Superior temporal gyrus (tissue), 1 donor: ENCODE data around the gene COMMD1.
"Not testable (repeated sequence)": the region's sequence is repeated elsewhere in the genome, so short reads cannot be mapped to it uniquely, and the experiment has no call there.

Source experiments
- DNase-seq: peaks from one replicate; pipeline ENCODE4 v3.0.0-alpha.2; 2016; ENCODE audit errors: extremely low spot score

Gene COMMD1

DNA sequence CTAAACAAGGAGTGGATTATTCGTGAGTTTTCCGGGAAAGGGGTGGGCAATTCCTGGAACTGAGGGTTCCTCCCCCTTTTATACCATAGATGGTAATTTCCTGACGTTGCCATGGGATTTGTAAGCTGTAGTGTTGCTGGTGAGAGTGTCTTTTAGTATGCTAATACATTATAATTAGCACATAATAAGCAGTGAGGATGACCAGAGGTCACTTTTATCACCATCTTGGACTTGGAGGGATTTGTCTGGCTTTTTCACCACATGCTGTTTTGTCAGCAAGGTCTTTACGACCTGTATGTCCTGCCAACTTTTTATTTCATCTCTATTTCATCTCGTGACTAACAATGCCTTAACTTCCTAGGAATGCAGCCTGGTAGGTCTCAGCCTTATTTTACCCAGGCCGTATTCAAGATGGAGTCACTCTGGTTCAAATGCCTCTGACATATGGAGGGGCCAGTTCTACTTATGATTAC, 165.7 kb downstream of the COMMD1 start:
- no peak for DNase-seq

DNA sequence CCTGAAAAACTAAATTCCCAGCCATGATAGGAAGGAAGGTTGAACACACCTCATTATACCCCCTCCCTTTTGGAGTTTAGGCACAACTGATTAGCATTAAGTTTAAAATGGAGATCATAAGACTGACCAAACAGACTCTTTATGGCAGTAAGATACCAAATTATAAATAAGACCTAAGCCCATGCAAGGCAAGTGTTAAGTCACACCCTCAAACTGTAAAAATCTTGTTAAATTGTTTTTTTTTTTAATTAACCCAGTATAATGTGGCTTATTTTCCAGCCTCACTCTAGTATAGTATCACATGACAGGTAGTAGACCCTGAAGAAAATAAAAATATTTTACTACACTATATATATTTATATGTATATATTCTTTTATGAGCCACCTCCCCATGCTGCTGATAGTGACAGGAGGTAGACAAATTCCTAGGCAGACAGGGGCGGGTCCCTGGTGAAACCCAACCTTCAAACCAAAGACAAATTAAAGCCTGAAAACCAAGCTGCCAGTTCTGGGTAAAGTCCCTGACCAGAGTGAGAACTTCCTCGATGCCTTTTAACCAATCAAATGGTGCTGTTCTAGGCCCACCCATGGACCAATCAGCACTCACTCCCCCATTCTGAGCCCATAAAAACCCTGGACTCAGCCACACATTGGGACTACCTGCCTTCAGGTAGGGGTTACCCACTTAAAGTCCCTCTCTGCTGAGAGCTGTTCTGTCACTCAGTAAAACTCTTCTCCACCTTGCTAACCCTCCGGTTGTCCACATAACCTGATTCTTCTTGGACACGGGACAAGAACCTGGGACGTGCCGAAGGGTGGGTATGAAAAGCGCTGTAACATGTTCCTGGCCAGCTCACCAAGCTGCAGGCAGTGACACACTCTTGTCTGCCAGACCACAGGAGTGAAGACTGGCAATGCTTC, 166.5 kb downstream of the COMMD1 start:
- DNase-seq: no peak

DNA sequence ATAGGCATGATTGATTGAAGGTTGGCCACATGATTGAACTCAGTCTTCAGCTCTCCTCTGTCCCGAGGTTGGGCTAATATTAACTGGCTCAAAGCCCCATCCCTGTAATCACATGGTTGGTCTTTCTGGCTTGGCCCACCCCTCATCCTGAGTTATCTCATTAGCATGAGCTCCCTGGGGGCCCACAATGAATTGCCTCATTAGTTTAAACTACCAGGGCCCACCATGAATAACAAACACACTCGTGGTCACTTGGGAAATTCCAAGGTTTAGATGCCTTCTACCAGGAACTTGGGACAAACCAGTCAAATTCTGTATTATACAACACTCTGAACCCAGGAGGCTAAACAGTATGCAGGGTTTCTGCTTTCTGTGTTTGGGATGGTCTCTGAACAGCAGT, 168.8 kb downstream of the COMMD1 start:
- DNase-seq: no peak

DNA sequence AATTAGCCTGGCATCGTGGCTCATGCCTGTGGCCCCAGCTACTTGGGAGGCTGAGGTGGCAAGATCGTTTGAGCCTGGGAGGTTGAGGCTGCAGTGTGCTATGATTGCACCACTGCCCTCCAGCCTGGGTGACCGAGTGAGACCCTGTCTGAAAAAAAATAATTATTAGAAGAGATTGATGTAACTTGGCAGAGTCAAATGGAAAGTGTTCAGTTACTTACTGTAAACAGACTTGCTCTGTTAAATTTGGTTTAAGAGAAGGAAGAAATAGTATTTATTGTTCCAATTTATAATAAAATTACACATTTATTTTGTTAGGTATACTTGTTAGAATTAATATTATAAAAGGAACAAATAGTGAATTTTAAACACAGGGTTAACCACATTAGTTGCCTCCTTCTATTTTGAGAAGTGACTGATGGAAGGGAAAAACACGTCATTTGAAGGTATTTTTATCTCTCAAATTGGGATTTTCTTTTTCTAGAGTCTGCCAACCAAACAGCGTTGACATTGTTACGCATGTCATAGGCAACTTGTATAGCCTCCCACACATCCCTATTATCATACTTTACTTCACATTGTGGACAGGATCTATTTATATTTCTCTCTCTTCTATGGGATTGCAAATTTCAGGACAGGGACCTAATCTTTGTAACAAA, 171.6 kb downstream of the COMMD1 start:
- DNase-seq: no peak

DNA sequence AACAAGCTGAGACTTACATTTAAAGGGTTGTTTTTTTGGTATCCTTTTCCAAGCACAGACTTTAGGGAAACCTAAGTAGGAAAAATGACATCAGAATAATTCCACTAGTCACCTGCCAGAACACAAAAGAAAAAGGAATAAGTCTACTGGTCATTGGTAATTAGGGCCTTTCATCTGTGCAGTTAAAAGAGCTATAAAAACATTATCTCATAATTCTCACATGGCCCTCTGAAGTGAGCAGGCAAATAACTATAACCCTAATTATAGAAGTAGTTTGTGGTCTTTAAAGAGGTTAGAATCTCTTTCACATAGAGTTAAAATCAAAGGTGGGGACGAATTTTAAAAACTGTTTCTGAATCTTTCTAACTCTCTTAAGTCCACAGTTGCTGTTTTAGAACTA, 179.3 kb downstream of the COMMD1 start:
- no peak for DNase-seq

DNA sequence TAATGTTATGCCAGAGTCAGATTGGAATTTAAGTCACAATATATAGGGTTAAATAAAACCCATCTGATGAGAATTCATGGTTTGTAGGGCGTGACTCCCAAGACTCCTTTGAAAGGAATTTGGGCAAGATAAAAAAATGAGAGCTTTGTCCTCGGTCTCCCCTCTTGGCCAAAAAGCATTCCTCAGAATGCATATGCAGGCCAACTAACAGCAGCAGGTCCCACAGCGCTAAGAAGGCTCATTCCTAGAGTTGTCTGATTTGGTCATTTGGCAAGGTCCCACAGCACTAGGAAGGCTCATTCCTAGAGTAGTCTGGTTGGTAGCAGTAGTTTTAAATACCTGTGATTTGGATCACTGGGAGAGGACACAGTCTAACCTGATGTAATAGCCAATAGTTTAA, 184.2 kb downstream of the COMMD1 start:
- DNase-seq: no peak

DNA sequence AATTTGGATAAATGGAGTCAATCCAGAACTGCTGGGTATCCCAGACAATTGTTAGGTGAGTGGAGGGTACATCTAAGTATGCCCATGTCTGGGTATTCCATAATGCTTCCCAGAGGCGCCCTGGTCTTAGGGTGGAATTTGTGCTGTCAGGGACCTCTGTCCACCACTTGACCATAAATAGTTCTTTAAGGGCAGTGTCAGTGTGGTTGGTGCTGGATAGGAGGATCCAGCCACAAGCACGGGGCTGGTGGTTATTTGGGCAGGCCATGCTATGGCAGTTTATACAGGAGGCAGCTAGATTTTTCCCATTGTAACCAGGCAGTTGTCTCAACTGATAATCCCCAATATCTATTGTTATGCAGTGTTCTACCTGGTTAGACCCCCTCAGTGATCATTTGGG, 186.0 kb downstream of the COMMD1 start:
- no peak for DNase-seq

DNA sequence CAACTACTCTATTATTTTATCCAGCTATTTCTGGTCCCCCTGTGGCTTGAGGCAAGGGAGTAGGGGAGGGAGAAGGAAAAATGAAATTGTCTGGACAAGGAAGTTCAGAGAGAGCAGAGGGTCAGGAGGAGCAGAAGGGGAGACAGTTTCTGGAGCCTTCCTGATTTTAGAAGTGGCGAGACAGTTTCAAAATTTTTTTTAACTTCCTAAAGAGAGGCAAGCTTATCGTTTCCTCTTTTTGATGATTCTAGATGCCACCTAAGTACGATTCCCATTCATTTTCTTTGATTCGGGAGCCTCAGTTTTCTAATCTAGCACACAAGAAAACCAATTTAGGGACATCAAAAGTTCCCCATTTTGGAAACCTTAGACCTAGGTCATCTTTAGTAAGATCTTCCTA, 193.6 kb downstream of the COMMD1 start:
- DNase-seq: no peak

DNA sequence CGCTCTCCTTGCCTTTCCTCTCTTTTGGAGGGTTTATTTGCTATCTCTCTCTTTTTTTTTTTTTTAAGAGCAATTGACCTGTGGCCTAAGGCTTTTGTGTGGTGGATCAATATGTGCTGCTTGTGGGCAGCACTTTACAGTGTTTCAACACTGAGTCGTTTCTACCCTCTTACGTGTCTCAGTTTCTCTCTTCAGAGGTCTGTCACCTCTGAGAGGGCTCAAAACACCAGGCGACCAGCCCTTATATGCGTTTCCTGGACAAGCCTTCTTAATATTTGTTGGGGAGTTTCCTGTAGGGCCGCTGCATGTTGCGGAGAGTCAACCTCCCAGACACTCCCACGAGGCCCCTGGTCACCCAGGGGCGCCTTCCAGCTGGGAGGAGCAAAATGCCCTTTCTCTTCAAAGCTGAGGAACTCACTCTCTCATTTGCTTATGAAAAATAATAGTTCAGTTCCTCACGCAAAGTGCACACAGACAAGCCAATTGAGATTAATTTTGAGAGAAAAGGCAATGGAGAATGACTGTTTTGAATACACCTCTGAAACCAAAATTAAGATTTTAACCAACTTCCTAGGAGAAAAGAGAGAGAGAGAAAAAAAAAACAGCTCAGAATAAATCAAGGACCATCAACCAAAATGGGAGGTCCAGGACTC, 194.2 kb downstream of the COMMD1 start:
- DNase-seq: no peak

DNA sequence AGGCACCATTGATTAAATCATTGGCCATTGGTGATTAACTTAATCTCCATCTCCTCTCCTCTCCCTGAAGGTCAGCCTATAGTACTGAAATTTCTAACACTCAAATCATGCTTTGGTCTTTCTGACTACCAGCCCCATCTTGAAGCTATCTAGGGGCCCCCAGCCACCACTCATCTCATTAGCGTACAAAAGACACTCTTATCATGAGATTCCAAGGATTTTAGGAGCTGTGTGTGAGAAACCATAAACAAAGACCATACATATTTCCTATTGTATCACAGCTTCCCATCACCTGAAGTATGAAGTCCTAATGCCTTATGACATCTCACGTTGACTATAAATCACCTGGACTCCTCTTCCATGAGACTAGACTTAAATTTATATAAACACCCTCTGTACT, 196.4 kb downstream of the COMMD1 start:
- no peak for DNase-seq

DNA sequence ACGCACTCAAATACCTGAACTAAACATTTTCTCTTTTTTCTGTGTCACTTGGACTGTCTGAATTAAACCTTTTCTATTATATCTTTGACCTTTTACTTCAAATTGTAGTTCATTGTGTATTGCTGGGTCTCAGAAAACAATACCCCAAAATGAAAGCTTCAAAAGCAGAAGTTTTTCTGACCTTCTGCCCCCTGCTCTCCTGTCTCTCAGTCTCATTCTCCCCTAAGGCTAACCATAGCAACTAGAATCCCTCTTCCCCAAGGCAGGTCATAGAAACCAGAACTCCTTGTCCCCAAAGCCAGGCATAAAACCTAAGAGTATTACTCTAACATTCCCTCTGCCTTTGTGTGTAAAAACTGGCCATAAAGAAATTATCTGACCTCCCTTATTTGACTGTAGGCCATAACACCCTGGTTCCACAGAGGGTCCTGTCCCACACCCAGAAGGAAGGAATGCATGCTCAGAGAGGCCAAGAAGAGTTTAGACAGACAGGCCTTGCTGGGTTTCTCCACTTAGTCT, 197.0 kb downstream of the COMMD1 start:
- no peak for DNase-seq

DNA sequence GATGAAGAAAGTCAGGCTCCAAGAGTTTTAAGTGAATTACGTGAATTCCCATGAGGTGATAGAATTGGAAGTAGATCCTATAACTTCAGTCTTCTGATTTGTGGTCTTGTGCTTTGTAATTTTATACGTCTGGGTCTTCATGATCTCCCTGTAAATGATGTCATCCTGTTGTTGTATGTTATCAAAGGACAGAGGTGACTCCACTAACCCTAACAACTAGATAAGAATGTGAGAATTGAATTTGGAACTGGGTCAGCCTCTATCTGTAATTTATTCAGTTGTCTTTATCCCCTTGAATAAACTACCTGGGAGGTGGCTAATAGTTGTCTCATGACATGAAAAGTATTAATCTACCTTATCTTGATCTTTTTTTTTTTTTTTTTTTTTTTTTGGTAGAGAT, 204.1 kb downstream of the COMMD1 start:
- DNase-seq: no peak

DNA sequence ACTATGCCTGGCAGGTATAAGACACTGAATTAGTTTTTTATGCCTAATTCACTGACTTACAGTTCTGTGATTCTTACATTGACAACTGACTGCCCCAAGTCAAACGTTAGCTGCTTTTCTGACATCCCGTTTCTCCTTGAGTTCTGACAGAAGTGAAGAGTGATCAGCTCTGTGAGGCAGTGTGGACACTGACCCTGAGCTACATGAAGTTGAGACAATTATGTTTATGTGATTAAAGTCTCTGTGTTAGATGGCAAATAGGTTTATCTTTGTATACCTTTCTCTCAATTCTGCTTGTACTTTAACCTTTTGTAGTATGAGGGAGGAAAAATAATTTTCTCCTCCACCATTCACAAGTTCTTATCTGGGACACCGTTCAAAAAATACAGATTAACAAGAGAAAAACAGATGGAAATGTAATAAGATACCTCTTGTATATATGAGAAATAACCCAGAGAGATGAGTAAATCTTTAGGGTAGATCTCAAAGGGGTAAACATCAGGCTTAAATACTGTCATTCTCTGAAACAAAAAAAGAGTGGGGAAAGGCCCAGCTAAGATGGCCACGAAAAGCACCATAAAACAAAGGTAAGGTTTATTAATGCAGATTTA, 205.0 kb downstream of the COMMD1 start:
- no peak for DNase-seq

DNA sequence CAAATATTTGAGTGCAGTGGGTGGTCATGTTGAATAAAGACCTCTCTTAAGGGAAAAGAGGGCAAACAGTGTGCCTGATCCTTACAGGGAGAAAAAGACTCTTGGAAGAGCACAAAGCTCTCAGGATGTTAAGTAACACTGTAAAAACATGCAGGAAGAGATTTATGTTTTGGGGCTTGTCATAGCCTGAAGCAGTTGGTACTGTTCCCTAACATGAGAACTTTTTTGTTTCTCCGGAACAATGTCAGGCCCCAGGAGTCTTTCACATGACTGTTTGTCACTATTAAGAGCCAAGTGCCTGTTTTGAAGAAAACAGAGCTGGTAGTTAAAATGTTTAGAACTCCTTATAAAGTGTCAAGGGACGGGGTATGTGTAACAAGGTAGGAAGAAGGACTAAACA, 206.7 kb downstream of the COMMD1 start:
- no peak for DNase-seq

DNA sequence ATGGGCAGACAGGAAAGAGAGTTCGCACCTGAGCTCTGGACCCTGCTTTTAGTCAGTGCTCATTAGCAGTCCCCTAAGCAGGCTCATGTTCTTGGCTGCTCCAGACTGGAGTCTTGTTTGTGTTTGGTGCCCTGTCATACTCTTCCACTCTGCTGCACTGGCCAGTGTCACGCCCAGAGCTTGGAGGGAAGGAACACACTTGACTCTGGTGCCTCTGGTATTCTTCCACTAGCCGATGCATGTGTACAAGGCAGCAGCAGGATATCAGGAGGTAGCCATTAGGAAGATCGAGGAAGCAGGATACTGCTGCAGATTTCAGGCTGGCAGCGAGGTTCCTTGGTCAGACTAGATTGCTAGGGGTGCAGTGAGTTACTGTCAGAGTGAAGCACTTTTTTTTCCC, 209.1 kb downstream of the COMMD1 start:
- DNase-seq: no peak

DNA sequence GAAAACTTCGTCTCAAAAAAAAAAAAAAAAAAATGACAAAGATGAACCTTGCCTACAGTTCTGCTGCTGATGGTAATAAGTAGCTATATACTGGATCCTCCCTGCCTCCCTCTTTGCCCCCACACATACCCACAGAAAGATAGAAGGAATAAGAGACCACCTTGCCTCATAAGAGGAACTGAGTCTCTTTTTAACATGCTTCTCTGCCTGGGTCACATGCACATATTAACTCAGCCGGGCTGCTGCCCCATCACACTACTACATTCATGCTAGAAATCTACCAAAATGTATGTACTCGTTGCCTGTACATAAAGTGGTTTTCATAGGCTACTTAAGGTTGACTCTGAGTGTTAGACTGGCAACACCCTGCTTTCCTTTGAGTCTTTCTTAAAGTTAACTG, 211.5 kb downstream of the COMMD1 start:
- DNase-seq: no peak

DNA sequence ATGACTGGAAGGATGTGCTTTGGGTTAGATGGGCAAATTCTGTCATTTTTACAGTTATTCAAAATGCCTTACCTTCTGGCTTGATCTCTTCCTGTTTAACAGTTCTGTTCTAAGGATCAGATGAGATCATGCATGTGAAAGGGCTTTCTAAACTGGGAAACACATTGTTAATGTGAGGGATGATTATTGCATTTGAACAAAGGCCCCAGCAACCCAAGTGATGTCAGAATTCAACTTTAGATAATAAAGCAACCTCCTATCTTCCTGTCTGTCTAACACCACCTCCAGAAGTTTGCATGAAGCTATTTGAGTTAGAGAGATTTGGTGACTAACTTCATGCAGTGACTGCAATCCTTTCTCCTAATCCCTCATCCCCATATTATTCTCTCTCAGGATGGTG, 212.7 kb downstream of the COMMD1 start:
- no peak for DNase-seq

DNA sequence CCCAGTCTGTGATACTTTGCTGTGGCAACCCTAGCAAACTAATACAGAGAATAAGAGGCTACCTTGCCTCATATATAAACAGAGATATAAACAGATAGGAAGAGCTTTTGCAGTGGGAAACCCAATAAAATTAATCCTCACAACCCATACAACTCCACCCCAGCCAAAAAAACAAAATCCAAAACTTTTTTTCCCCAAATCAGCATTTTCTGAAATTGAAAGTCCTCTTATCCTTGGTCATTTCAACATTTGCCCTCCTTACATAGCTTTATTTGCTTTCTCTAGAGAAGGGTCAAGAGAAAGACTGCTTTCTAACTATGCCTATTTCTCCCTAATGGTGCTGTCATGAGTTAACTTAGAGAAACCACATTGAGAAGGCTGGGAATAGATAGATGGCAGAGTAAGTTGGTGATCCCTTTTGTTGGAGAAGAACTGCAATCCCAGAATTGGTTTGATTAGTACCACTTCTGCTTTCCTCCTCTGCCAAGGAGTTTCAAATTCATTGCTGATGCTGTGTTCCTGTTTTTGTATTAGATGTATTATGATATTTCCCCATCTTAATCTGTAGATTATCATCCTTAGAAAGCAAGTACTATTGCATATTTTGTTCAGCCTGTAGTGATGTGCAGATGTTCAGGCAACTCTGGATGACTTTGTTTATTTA, 214.0 kb downstream of the COMMD1 start:
- DNase-seq: no peak

DNA sequence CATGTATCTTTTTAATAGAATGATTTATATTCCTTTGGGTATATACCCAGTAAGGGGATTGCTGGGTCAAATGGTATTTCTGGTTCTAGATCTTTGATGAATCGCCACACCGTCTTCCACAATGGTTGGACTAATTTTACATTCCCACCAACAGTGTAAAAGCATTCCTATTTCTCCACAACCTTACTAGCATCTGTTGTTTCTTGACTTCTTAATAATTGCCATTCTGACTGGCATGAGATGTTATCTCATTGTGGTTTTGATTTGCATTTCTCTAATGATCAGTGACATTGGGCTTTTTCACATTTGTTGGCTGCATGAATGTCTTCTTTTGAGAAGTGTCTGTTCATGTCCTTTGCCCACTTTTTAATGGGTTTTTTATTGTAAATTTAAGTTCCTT, 220.8 kb downstream of the COMMD1 start:
- not testable (repeated sequence) for DNase-seq

DNA sequence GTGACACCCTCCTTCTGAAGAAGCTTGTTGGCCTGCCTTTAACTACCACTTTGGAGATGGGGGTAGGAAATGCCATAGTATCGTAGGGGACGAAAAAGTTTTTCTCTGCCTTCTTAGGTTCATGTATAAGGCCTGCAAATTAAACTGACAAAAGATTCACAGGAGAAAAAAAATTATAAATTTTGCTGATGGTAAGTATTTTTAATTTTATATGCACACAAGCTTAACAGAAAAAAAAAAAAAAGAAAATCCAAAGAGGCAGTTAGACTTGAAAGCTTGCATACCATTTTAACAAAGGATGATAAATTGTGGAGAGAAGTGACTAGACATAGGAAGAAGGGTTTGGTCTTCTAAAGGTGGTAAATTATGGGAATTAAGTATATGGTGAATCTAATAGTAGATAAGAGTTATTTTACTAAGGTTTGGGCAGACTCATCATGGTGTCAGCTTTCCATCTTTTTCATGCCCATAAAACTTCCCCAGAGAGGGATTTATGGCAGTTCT, 227.9 kb downstream of the COMMD1 start:
- DNase-seq: no peak
